Left ventricle myocardium inferior (tissue), 1 donor: Measurements from ENCODE around the gene IGDCC3. TPM values are rescaled to one million over a fixed set of nuclear protein-coding genes. Genes with fewer than 3 reads are reported as not detected.

Experiments used
- DNase-seq: peaks from one replicate; pipeline ENCODE4 v3.0.0-alpha.2; 2020
- H3K27ac ChIP-seq: fragments of 200-600 bp; replicated peaks from 2 replicates; pipeline ENCODE4 v1.8.0; 2021
- H3K27me3 ChIP-seq: fragments of 200-600 bp; 2 replicates; pipeline ENCODE4 v1.8.0; 2021; ENCODE audit warnings: low read depth
- H3K36me3 ChIP-seq: fragments of 200-600 bp; 2 replicates; pipeline ENCODE4 v1.8.0; 2021
- H3K4me1 ChIP-seq: fragments of 200-600 bp; 2 replicates; pipeline ENCODE4 v1.8.0; 2021
- H3K4me3 ChIP-seq: fragments of 200-600 bp; 2 replicates; pipeline ENCODE4 v1.8.0; 2021; ENCODE audit warnings: mild to moderate bottlenecking, moderate library complexity
- H3K9me3 ChIP-seq: fragments of 200-600 bp; replicated peaks from 2 replicates; pipeline ENCODE4 v1.8.0; 2021
- CTCF ChIP-seq: fragments of 200-600 bp; IDR thresholded peaks from 2 replicates; pipeline ENCODE4 v1.8.0; 2021; ENCODE audit warnings: antibody characterized with exemption, mild to moderate bottlenecking, borderline replicate concordance
- intact Hi-C: fragments of 100-400 bp; cut with micrococcal nuclease; formaldehyde crosslinking; loops from one replicate; pipeline ENCODE4 v1.11.0; 2022
- total RNA-seq: library from RNA; stranded (reverse); fragmentation: NEBNext Ultra II Directional; extraction: Animal tissue kit (Norgen Biotek cat#: 25700); gene quantifications from one replicate; pipeline ENCODE4 v1.2.1, GENCODE V29; 2021
- donor health status: DM: no; HTN: yes; CAD: no; lungs with severe emphysema.

Gene IGDCC3
- total RNA-seq, 1 donor from 2014 or later: 0.16 TPM

- no peak overlapping the region for H3K4me3 ChIP-seq
- no peaks in the 10 kb centered on the region for H3K9me3 ChIP-seq
- H3K4me1 ChIP-seq: peaks cover 20% of the 10 kb centered on the region
- DNase-seq: peak; percentile 1
- intact Hi-C loops: no loop called here
- peaks cover 60% of the 10 kb centered on the region for H3K27me3 ChIP-seq
- TF ChIP-seq CTCF: no peak
- H3K36me3 ChIP-seq: no peaks in the 10 kb centered on the region
- H3K27ac ChIP-seq: no peak overlapping the region
These were observed 16.5 kb upstream of the IGDCC3 start for GRCh38 chr15:65394280-65394789.

GRCh38 chr15:65393557-65393956 lies 15.8 kb upstream of the IGDCC3 start:
- no peak for TF ChIP-seq CTCF
- Histone ChIP-seq H3K9me3 (no peaks in the 10 kb centered on the region), H3K36me3 (no peaks in the 10 kb centered on the region), H3K27ac (no peak overlapping the region), H3K4me1 (peaks cover 20% of the 10 kb centered on the region), H3K4me3 (no peak overlapping the region), H3K27me3 (peaks cover 55% of the 10 kb centered on the region)
- peak; percentile 5 for DNase-seq
- intact Hi-C loops: no loop called here

GRCh38 chr15:65393091-65393490 lies 15.3 kb upstream of the IGDCC3 start:
- Histone ChIP-seq H3K27me3 (peaks cover 50% of the 10 kb centered on the region), H3K4me1 (peaks cover 20% of the 10 kb centered on the region), H3K36me3 (no peaks in the 10 kb centered on the region), H3K9me3 (no peaks in the 10 kb centered on the region), H3K4me3 (no peak overlapping the region), H3K27ac (no peak overlapping the region)
- intact Hi-C loops: no loop called here
- peak; percentile 10 for DNase-seq
- TF ChIP-seq CTCF: no peak

GRCh38 chr15:65392368-65392767 lies 14.6 kb upstream of the IGDCC3 start:
- Histone ChIP-seq H3K9me3 (no peaks in the 10 kb centered on the region), H3K27me3 (peaks cover 43% of the 10 kb centered on the region), H3K4me3 (no peak overlapping the region), H3K4me1 (peaks cover 20% of the 10 kb centered on the region), H3K27ac (no peak overlapping the region), H3K36me3 (no peaks in the 10 kb centered on the region)
- no peak for TF ChIP-seq CTCF
- DNase-seq: peak; percentile 38
- intact Hi-C loops: no loop called here

- no peak overlapping the region for H3K27ac ChIP-seq
- no peak for TF ChIP-seq CTCF
These were observed 13.9 kb upstream of the IGDCC3 start for GRCh38 chr15:65391732-65392131.

More at GRCh38 chr15:65391732-65392131, 13.9 kb upstream of the IGDCC3 start:
- Histone ChIP-seq H3K4me1 (peaks cover 23% of the 10 kb centered on the region), H3K4me3 (no peak overlapping the region), H3K9me3 (no peaks in the 10 kb centered on the region), H3K36me3 (no peaks in the 10 kb centered on the region), H3K27me3 (peaks cover 37% of the 10 kb centered on the region)
- DNase-seq: no peak
- intact Hi-C loops: no loop called here
